Adrenal gland (tissue), 12 donors: Measurements from ENCODE around the gene HTRA3. TPM values are rescaled to one million over a fixed set of nuclear protein-coding genes. Genes with fewer than 3 reads are reported as not detected.

Experiments
- DNase-seq, 7 donors: peaks; one replicate each; pipeline ENCODE4 v3.0.0-alpha.2; 2019 to 2020
- H3K27ac ChIP-seq, 5 donors: fragments of 200-600 bp; sonication (generic) in 4 of 5; 1 replicate in 3 of 5; 2 replicates in 2 of 5; pipeline versions ENCODE4 v1.5.1 to v1.8.0; 2016 to 2020; ENCODE audit warnings: mild to moderate bottlenecking in 1 of 5
- H3K27me3 ChIP-seq: fragments of 200-600 bp; 2 replicates; pipeline ENCODE4 v1.8.0; 2021
- H3K36me3 ChIP-seq, 2 donors: fragments of 200-600 bp; replicated peaks in 1 of 2; 1 replicate in 1 of 2; 2 replicates in 1 of 2; pipeline versions ENCODE4 v1.5.1 to v1.8.0; 2018 to 2022
- H3K4me1 ChIP-seq, 2 donors: fragments of 200-600 bp; replicated peaks in 1 of 2; 1 replicate in 1 of 2; 2 replicates in 1 of 2; pipeline versions ENCODE4 v1.5.1 to v1.8.0; 2018 to 2021
- H3K4me3 ChIP-seq, 4 donors: fragments of 200-600 bp; sonication (generic) in 3 of 4; one replicate each; pipeline ENCODE4 v1.5.1; 2016 to 2018
- H3K9me3 ChIP-seq, 3 donors: fragments of 200-600 bp; sonication (generic) in 1 of 3; replicated peaks in 1 of 3; 1 replicate in 2 of 3; 2 replicates in 1 of 3; pipeline versions ENCODE4 v1.5.1 to v1.8.0; 2016 to 2021
- POLR2A ChIP-seq, 2 donors: fragments of 450-650 bp; IDR thresholded peaks; one replicate each; pipeline ENCODE4 v1.6.1; 2017; ENCODE audit warnings: antibody characterized with exemption in 2 of 2, mild to moderate bottlenecking in 2 of 2, moderate library complexity in 1 of 2
- WGBS, 4 donors: extraction: QIAGEN DNeasy Blood & Tissue Kit in 2 of 4; methylation state at CpG; one replicate each; pipeline versions ENCODE4 v1.1.5 to v1.1.7; 2013 to 2017; 5-methylcytosine and 5-hydroxymethylcytosine counted together
- intact Hi-C, 2 donors: fragments of 100-400 bp; cut with DNase I; formaldehyde crosslinking; loops; one replicate each; pipeline versions ENCODE4 v1.14.1 to v1.15.0; 2022 to 2023
- polyA plus RNA-seq, 3 donors: library from polyadenylated mRNA; stranded (reverse); fragments of 200-250 nt in 2 of 3; fragments of 350-450 nt in 1 of 3; fragmentation: Illumina TruSeq in 1 of 3; extraction: RNeasy Lipid Tissue Mini Kit (QIAGEN cat#74804) in 1 of 3; gene quantifications; one replicate each; pipeline ENCODE4 v1.2.3, GENCODE V29; 2013 to 2014
- total RNA-seq, 9 donors: library from RNA; depleted of rRNA in 4 of 9; stranded (reverse); fragments of >200 nt in 4 of 9; fragments of 120-200 nt in 1 of 9; fragmentation: NEBNext Ultra II Directional in 1 of 9; extraction: Animal tissue kit (Norgen Biotek cat#: 25700) in 1 of 9; gene quantifications; one replicate each; pipeline versions ENCODE4 v1.1.0 to v1.2.4, GENCODE V29; 2013 to 2023
- TF ChIP-seq, protein P1 (sequence below), 6 experiments: fragments of 450-650 bp in 4 of 6; fragments of 200-600 bp in 2 of 6; sonication (generic) in 1 of 6; IDR thresholded peaks; 1 replicate in 5 of 6; 2 replicates in 1 of 6; pipeline versions ENCODE4 v1.5.1 to v1.8.0; 2016 to 2021; ENCODE audit warnings: antibody characterized with exemption in 6 of 6, mild to moderate bottlenecking in 2 of 6, moderate library complexity in 1 of 6
- donor health status: healthy with polysubstance abuse.
- donor health status: Bipolar disorder and iron deficiency.
- donor health status: DM: yes; HTN: yes; CAD: no.
- donor health status: DM: no; HTN: no; CAD: no.
- donor health status: DM: no; HTN: no; CAD: no.
- donor health status: DM: yes; HTN: yes; CAD: no.

HTRA3 gene
- total and polyA plus RNA-seq, 12 donors, result 1.6 to 14.0 (median 4.2) TPM

DNA sequence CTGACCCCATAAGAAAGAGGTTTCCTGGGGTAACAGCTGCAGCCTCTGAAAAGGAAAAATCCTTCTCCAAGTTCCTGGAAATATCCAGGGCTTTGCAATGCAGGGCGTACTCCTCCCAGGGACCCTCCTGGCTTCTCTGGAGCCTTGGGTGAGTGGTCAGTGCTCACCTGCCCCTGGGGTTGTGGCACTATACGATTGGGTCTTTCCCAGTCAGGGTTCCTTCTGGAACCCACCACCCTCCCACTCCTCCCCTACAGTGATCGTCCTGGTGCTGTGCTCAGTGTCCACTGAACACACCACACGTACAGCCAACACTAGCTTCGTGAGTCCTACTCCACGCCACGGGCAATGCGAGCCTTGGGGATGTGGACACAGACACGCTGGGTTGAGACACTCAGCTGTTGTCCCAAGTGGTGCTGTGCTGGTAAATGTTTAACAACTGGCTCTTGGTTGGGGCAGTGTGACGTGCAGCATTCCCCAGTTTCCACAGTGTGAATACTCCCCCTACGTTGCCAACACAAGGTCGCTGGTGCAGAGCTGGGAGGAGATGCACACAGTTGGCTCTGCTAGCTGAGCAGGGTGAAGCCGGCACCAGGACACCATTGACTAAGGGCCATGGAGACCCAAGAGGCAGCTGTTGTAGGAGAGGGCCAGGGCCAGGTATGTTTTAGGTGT lies 65.4 kb downstream of the HTRA3 start:
- DNase-seq, result no peak
- H3K9me3 ChIP-seq, result no peaks in the 10 kb centered on the region
- no peak for TF ChIP-seq POLR2A (IDR thresholded peaks at IDR 0.05)
- TF ChIP-seq, protein P1, sequence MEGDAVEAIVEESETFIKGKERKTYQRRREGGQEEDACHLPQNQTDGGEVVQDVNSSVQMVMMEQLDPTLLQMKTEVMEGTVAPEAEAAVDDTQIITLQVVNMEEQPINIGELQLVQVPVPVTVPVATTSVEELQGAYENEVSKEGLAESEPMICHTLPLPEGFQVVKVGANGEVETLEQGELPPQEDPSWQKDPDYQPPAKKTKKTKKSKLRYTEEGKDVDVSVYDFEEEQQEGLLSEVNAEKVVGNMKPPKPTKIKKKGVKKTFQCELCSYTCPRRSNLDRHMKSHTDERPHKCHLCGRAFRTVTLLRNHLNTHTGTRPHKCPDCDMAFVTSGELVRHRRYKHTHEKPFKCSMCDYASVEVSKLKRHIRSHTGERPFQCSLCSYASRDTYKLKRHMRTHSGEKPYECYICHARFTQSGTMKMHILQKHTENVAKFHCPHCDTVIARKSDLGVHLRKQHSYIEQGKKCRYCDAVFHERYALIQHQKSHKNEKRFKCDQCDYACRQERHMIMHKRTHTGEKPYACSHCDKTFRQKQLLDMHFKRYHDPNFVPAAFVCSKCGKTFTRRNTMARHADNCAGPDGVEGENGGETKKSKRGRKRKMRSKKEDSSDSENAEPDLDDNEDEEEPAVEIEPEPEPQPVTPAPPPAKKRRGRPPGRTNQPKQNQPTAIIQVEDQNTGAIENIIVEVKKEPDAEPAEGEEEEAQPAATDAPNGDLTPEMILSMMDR (IDR thresholded peaks at IDR 0.05), result no peak
- intact Hi-C loops, result no loop called here
- H3K4me3 ChIP-seq, result no peak overlapping the region
- 85 to 91% (median 86%) methylated on average over 13 of the region's 13 CpGs for WGBS, 4 donors
- no peak overlapping the region for H3K27ac ChIP-seq
- H3K36me3 ChIP-seq, result no peaks in the 10 kb centered on the region
- peaks cover 0 to 5% of the 10 kb centered on the region in 2 donors for H3K4me1 ChIP-seq
- H3K27me3 ChIP-seq, result no peaks in the 10 kb centered on the region

DNA sequence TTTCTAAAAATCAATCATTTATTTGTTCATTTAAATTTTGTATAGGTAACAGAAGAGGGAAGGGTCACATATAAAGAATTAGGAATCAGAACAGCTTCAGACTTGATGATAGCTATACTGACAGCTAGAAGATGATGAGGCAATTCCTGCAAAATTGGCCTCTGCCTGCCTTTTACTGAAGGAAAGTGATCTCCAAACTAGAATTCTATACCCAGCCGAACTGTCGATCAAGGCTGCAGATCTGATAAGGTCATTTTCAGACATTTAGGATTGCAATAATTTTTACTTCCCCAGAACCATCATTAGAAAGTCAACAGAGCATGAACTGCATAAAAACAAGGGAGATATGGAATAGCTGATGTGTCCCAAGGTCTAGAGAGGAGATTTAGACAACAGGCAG lies 66.3 kb downstream of the HTRA3 start:
- Histone ChIP-seq H3K9me3 (no peaks in the 10 kb centered on the region), H3K27me3 (no peaks in the 10 kb centered on the region), H3K36me3 (no peaks in the 10 kb centered on the region), H3K27ac (no peak overlapping the region), H3K4me1 (peaks cover 0 to 5% of the 10 kb centered on the region in 2 donors), H3K4me3 (no peak overlapping the region)
- intact Hi-C loops, result no loop called here
- DNase-seq, result no peak
- TF ChIP-seq POLR2A (IDR thresholded peaks at IDR 0.05), result no peak
- TF ChIP-seq, protein P1 (IDR thresholded peaks at IDR 0.05), result no peak
- 87 to 95% (median 92%) methylated on average over 2 of the region's 2 CpGs for WGBS, 4 donors

DNA sequence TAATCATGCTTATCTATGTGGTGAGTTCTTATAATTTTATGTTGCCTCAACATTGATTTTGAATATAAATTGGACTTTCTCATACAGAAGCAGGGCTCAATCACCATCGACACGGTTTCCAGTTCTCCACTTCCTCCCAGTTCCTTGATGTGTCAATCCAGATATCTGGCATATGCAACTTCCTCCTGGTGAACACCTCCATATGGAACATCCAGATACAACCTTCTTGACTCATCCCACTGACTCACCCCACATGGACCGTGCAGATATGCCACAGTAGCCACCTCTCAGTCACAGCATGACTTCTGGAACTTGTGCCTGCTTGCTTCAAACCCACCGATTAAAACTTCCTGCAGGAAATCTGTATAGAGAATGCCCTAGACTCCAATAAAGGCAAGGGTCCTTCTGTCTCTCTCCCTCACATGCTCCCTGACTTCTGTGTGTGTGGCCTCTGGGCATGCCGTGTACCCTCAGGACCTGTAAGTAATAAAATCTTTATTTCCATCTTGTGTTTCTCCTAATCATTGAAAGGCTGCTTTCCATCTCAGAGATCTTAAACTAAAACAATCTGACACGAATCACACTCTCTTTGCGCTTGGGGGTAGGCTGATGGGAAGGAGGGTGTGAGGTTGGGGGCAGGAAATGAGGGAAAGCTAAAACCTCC lies 67.0 kb downstream of the HTRA3 start:
- 75 to 87% (median 81%) methylated on average over 7 of the region's 7 CpGs for WGBS, 4 donors
- H3K4me1 ChIP-seq, result peaks cover 0 to 1% of the 10 kb centered on the region in 2 donors
- H3K36me3 ChIP-seq, result no peaks in the 10 kb centered on the region
- no peak overlapping the region for H3K4me3 ChIP-seq
- no peak overlapping the region for H3K27ac ChIP-seq
- no peak for TF ChIP-seq POLR2A (IDR thresholded peaks at IDR 0.05)
- TF ChIP-seq, protein P1 (IDR thresholded peaks at IDR 0.05), result no peak
- peak in 1 of 7 donors; percentile 10 for DNase-seq
- H3K27me3 ChIP-seq, result no peaks in the 10 kb centered on the region
- intact Hi-C loops, result no loop called here
- H3K9me3 ChIP-seq, result no peaks in the 10 kb centered on the region

DNA sequence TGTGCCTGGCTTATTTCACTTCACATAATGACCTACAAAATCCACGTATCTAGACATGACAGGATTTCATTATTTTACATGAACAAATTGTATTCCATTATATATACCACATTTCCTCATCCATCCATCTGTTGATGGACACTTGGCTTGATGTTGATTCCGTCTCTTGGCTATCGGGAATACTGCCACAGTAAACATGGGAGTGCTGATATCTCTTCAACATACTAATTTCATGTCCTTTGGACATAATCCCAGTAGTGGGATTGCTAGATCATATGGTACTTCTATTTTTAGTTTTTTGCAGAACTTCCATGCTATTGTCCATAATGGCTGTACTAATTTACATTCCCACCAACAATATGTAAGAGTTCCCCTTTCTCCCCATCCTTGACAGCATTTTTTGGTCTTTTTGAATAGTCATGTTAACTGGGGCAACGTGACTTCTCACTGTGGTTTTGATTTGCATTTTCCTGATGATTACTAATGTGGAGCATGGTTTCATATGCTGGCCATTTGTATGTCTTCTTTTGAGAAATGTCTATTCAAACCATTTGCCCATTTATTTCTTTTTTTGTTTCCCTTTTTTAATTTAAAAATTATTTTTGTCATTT lies 68.9 kb downstream of the HTRA3 start:
- Histone ChIP-seq H3K4me1 (no peaks in the 10 kb centered on the region), H3K27me3 (no peaks in the 10 kb centered on the region), H3K27ac (no peak overlapping the region), H3K4me3 (no peak overlapping the region), H3K9me3 (no peaks in the 10 kb centered on the region), H3K36me3 (no peaks in the 10 kb centered on the region)
- TF ChIP-seq, protein P1 (IDR thresholded peaks at IDR 0.05), result no peak
- TF ChIP-seq POLR2A (IDR thresholded peaks at IDR 0.05), result no peak
- no peak for DNase-seq
- WGBS, 4 donors, result 62 to 71% (median 68%) methylated on average over 4 of the region's 4 CpGs
- intact Hi-C loops, result no loop called here
